ENCODE data around the gene C9orf78. TPM values are rescaled to one million over a fixed set of nuclear protein-coding genes. Genes with fewer than 3 reads are reported as not detected.

The C9orf78 gene
- total and polyA plus RNA-seq, 2 experiments from 2014 or later, result 34.4 to 84.6 TPM

DNA sequence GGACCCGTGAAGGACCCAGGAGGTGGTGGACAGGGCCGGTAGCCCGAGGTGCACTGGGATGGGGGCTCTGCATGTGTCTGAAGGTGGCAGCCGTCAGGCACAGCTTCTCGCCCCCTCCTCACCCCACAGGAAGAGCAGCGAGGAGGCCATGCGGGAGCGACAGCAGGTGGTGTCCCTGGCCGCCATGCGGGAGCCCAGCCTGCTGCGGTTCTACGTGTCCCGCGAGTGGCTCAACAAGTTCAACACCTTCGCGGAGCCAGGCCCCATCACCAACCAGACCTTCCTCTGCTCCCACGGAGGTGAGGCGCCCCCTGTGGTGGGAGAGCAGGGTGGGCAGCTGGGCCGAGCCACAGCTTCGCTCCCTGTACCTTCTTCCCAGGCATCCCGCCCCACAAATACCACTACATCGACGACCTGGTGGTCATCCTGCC, 40.1 kb upstream of the C9orf78 start:
- no peaks in the 10 kb centered on the region for H3K9me3 Mint-ChIP-seq
- Histone ChIP-seq H3K4me2 (no peak overlapping the region), H4K20me1 (replicated peaks; ENCODE audit: insufficient read depth) (no peaks in the 10 kb centered on the region), H3K27ac (ENCODE audit: low read depth) (no peak overlapping the region), H3K9me2 (ENCODE audit: insufficient read depth) (no peaks in the 10 kb centered on the region), H3K79me2 (replicated peaks; ENCODE audit: insufficient read depth) (no peaks in the 10 kb centered on the region), H3K4me3 (no peak overlapping the region), H3K36me3 (ENCODE audit: insufficient read depth) (no peaks in the 10 kb centered on the region), H3K4me1 (ENCODE audit: insufficient read depth) (no peaks in the 10 kb centered on the region), H3F3A (replicated peaks; ENCODE audit: low read depth) (no peaks in the 10 kb centered on the region), H3K27me3 (ENCODE audit: insufficient read depth) (no peaks in the 10 kb centered on the region), H2AFZ (no peak overlapping the region)
- no peak overlapping the region for H3K27ac Mint-ChIP-seq
- peak; percentile 73 for ATAC-seq
- peaks cover 11% of the 10 kb centered on the region for H3K27me3 Mint-ChIP-seq (ENCODE audit: insufficient read depth, low read depth, poor library complexity)
- H3K4me1 Mint-ChIP-seq, result peaks cover 2% of the 10 kb centered on the region; the same call in 2 of the 3 replicates
- peak; percentile 69 for DNase-seq (ENCODE audit: low spot score)
- H3K4me3 Mint-ChIP-seq, result no peak overlapping the region
- H3K36me3 Mint-ChIP-seq (ENCODE audit: low read depth), result no peaks in the 10 kb centered on the region
- TF ChIP-seq, protein P1, sequence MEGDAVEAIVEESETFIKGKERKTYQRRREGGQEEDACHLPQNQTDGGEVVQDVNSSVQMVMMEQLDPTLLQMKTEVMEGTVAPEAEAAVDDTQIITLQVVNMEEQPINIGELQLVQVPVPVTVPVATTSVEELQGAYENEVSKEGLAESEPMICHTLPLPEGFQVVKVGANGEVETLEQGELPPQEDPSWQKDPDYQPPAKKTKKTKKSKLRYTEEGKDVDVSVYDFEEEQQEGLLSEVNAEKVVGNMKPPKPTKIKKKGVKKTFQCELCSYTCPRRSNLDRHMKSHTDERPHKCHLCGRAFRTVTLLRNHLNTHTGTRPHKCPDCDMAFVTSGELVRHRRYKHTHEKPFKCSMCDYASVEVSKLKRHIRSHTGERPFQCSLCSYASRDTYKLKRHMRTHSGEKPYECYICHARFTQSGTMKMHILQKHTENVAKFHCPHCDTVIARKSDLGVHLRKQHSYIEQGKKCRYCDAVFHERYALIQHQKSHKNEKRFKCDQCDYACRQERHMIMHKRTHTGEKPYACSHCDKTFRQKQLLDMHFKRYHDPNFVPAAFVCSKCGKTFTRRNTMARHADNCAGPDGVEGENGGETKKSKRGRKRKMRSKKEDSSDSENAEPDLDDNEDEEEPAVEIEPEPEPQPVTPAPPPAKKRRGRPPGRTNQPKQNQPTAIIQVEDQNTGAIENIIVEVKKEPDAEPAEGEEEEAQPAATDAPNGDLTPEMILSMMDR (conservative IDR thresholded peaks at IDR 0.05; ENCODE audit: low read depth in 2 of 2), result peak; percentile 35 to 73
- TF ChIP-seq JUNB (IDR thresholded peaks at IDR 0.05; ENCODE audit: unreplicated experiment), result no peak
- TF ChIP-seq POLR2AphosphoS5 (IDR thresholded peaks at IDR 0.05; ENCODE audit: low read depth), result no peak
- no peak for TF ChIP-seq EZH2 (IDR thresholded peaks at IDR 0.05; ENCODE audit: low read depth, unreplicated experiment)

DNA sequence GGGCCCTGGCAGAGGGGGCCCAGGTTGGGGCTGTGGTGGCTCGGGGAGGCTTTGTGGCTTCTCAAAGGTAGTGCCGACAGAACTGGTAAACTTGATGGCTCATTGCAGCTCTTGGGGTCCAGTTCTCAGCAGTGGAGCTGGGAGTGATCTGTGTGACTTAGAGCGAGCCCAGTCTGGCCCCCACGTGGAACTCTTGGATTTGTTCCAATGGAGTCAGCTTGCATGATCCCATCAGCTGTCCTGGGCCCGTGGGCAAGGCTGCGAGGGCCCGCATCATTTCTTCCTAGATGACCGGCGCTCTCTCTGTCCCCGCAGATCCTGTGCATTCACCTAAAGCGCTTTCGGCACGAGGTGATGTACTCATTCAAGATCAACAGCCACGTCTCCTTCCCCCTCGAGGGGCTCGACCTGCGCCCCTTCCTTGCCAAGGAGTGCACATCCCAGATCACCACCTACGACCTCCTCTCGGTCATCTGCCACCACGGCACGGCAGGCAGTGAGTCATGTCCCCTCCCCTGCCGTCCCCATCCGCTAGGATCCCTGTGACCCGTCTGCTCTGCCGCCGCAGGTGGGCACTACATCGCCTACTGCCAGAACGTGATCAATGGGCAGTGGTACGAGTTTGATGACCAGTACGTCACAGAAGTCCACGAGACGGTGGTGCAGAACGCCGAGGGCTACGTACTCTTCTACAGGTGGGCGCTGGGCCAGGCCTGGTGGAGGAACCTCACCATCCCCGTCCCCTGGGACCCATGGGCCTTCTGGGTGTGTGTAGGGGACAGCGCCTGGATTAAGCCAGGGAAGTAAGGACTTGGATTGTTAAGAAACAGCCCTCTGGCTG, 39.4 kb upstream of the C9orf78 start:
- Mint-ChIP-seq H3K27me3 (ENCODE audit: insufficient read depth, low read depth, poor library complexity) (peaks cover 11% of the 10 kb centered on the region), H3K4me1 (no peaks in the 10 kb centered on the region; the same call in 2 of the 3 replicates), H3K9me3 (no peaks in the 10 kb centered on the region), H3K36me3 (ENCODE audit: low read depth) (no peaks in the 10 kb centered on the region), H3K4me3 (no peak overlapping the region), H3K27ac (no peak overlapping the region)
- no peaks in the 10 kb centered on the region for H3K36me3 ChIP-seq (ENCODE audit: insufficient read depth)
- H3K4me1 ChIP-seq (ENCODE audit: insufficient read depth), result no peaks in the 10 kb centered on the region
- no peaks in the 10 kb centered on the region for H4K20me1 ChIP-seq (replicated peaks; ENCODE audit: insufficient read depth)
- H2AFZ ChIP-seq, result no peak overlapping the region
- no peaks in the 10 kb centered on the region for H3K79me2 ChIP-seq (replicated peaks; ENCODE audit: insufficient read depth)
- DNase-seq (ENCODE audit: low spot score) (no peak), ATAC-seq (no peak)
- H3K4me3 ChIP-seq, result no peak overlapping the region
- H3K4me2 ChIP-seq, result no peak overlapping the region
- H3K27ac ChIP-seq (ENCODE audit: low read depth), result no peak overlapping the region
- H3K9me2 ChIP-seq (ENCODE audit: insufficient read depth), result no peaks in the 10 kb centered on the region
- H3K27me3 ChIP-seq (ENCODE audit: insufficient read depth), result no peaks in the 10 kb centered on the region
- no peaks in the 10 kb centered on the region for H3F3A ChIP-seq (replicated peaks; ENCODE audit: low read depth)
- TF ChIP-seq NANOG (IDR thresholded peaks at IDR 0.05; ENCODE audit: borderline replicate concordance), result no peak
- no peak for TF ChIP-seq ZNF114 (CRISPR knock-in tag; IDR thresholded peaks at IDR 0.05)
- TF ChIP-seq STAT1 (IDR thresholded peaks at IDR 0.05; ENCODE audit: unreplicated experiment), result no peak
- no peak for TF ChIP-seq POLR2AphosphoS5 (IDR thresholded peaks at IDR 0.05; ENCODE audit: low read depth)
- TF ChIP-seq CREB1 (CRISPR knock-in tag; IDR thresholded peaks at IDR 0.05; ENCODE audit: low read depth), result no peak
- TF ChIP-seq EZH2phosphoT487 (IDR thresholded peaks at IDR 0.05; ENCODE audit: unreplicated experiment), result no peak
- TF ChIP-seq EZH2 (IDR thresholded peaks at IDR 0.05; ENCODE audit: low read depth, unreplicated experiment), result no peak
- TF ChIP-seq, protein P2, sequence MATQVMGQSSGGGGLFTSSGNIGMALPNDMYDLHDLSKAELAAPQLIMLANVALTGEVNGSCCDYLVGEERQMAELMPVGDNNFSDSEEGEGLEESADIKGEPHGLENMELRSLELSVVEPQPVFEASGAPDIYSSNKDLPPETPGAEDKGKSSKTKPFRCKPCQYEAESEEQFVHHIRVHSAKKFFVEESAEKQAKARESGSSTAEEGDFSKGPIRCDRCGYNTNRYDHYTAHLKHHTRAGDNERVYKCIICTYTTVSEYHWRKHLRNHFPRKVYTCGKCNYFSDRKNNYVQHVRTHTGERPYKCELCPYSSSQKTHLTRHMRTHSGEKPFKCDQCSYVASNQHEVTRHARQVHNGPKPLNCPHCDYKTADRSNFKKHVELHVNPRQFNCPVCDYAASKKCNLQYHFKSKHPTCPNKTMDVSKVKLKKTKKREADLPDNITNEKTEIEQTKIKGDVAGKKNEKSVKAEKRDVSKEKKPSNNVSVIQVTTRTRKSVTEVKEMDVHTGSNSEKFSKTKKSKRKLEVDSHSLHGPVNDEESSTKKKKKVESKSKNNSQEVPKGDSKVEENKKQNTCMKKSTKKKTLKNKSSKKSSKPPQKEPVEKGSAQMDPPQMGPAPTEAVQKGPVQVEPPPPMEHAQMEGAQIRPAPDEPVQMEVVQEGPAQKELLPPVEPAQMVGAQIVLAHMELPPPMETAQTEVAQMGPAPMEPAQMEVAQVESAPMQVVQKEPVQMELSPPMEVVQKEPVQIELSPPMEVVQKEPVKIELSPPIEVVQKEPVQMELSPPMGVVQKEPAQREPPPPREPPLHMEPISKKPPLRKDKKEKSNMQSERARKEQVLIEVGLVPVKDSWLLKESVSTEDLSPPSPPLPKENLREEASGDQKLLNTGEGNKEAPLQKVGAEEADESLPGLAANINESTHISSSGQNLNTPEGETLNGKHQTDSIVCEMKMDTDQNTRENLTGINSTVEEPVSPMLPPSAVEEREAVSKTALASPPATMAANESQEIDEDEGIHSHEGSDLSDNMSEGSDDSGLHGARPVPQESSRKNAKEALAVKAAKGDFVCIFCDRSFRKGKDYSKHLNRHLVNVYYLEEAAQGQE (IDR thresholded peaks at IDR 0.05; ENCODE audit: unreplicated experiment), result no peak
- TF ChIP-seq JUNB (IDR thresholded peaks at IDR 0.05; ENCODE audit: unreplicated experiment), result no peak
- TF ChIP-seq, protein P1 (conservative IDR thresholded peaks at IDR 0.05; ENCODE audit: low read depth in 2 of 2), result no peak
- TF ChIP-seq, protein P3, sequence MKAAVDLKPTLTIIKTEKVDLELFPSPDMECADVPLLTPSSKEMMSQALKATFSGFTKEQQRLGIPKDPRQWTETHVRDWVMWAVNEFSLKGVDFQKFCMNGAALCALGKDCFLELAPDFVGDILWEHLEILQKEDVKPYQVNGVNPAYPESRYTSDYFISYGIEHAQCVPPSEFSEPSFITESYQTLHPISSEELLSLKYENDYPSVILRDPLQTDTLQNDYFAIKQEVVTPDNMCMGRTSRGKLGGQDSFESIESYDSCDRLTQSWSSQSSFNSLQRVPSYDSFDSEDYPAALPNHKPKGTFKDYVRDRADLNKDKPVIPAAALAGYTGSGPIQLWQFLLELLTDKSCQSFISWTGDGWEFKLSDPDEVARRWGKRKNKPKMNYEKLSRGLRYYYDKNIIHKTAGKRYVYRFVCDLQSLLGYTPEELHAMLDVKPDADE (IDR thresholded peaks at IDR 0.05), result no peak
